ENCODE results near the gene LCA5L.
"Not testable (repeated sequence)": the region's sequence is repeated elsewhere in the genome, so short reads cannot be mapped to it uniquely, and the experiment has no call there.

The LCA5L gene

DNA sequence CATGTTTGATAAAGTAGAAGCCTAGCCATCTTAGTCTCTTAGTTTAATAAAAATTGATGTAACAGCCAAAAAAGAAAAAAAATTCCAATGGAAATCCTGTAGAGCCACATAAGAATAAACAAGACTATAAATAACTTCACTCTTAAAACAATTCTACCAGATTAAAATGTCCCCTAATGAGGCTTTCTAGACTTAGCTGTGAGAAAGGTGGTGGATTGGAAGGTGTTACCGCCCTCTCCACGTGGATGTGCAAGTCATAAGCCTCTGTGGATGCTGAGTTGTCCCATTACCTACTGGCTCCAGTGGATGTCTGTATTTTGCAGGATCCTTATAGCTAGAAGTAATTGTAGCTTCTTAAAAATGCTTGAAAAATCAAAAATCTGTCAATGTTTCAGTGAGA, 14.6 kb downstream of the LCA5L start:
- Histone ChIP-seq H3K9me3 (ENCODE audit: severe bottlenecking) (no peaks in the 10 kb centered on the region), H3K27me3 (ENCODE audit: insufficient read depth, poor library complexity, severe bottlenecking) (no peaks in the 10 kb centered on the region), H3K27ac (ENCODE audit: poor library complexity, severe bottlenecking) (no peak overlapping the region), H3K36me3 (ENCODE audit: low read depth) (no peaks in the 10 kb centered on the region), H3K4me3 (ENCODE audit: severe bottlenecking) (no peak overlapping the region), H3K4me1 (ENCODE audit: insufficient read depth, poor library complexity, severe bottlenecking) (no peaks in the 10 kb centered on the region)
- ATAC-seq (ENCODE audit: low read depth) (no peak), DNase-seq (ENCODE audit: low spot score) (no peak)
- TF ChIP-seq CTCF (IDR thresholded peaks at IDR 0.05; ENCODE audit: poor library complexity, severe bottlenecking) = no peak

- Histone ChIP-seq H3K4me1 (ENCODE audit: insufficient read depth, poor library complexity, severe bottlenecking) (no peaks in the 10 kb centered on the region), H3K36me3 (ENCODE audit: low read depth) (no peaks in the 10 kb centered on the region), H3K27ac (ENCODE audit: poor library complexity, severe bottlenecking) (no peak overlapping the region), H3K9me3 (ENCODE audit: severe bottlenecking) (no peaks in the 10 kb centered on the region), H3K27me3 (ENCODE audit: insufficient read depth, poor library complexity, severe bottlenecking) (no peaks in the 10 kb centered on the region), H3K4me3 (ENCODE audit: severe bottlenecking) (no peak overlapping the region)
- no peak for DNase-seq (ENCODE audit: low spot score)
- TF ChIP-seq CTCF (IDR thresholded peaks at IDR 0.05; ENCODE audit: poor library complexity, severe bottlenecking) = no peak
- ATAC-seq (ENCODE audit: low read depth) = no peak
Measured at GRCh38 chr21:39430457-39430856, 15.1 kb downstream of the LCA5L start.

GRCh38 chr21:39430016-39430415, 15.6 kb downstream of the LCA5L start:
- no peak for TF ChIP-seq CTCF (IDR thresholded peaks at IDR 0.05; ENCODE audit: poor library complexity, severe bottlenecking)
- H3K27ac ChIP-seq (ENCODE audit: poor library complexity, severe bottlenecking) = no peak overlapping the region
- no peak for DNase-seq (ENCODE audit: low spot score)
- no peak overlapping the region for H3K4me3 ChIP-seq (ENCODE audit: severe bottlenecking)
- no peaks in the 10 kb centered on the region for H3K36me3 ChIP-seq (ENCODE audit: low read depth)
- ATAC-seq (ENCODE audit: low read depth) = no peak
- H3K9me3 ChIP-seq (ENCODE audit: severe bottlenecking) = no peaks in the 10 kb centered on the region
- no peaks in the 10 kb centered on the region for H3K27me3 ChIP-seq (ENCODE audit: insufficient read depth, poor library complexity, severe bottlenecking)
- no peaks in the 10 kb centered on the region for H3K4me1 ChIP-seq (ENCODE audit: insufficient read depth, poor library complexity, severe bottlenecking)

- Histone ChIP-seq H3K4me1 (ENCODE audit: insufficient read depth, poor library complexity, severe bottlenecking) (no peaks in the 10 kb centered on the region), H3K9me3 (ENCODE audit: severe bottlenecking) (no peaks in the 10 kb centered on the region), H3K27me3 (ENCODE audit: insufficient read depth, poor library complexity, severe bottlenecking) (no peaks in the 10 kb centered on the region), H3K4me3 (ENCODE audit: severe bottlenecking) (no peak overlapping the region), H3K27ac (ENCODE audit: poor library complexity, severe bottlenecking) (no peak overlapping the region), H3K36me3 (ENCODE audit: low read depth) (no peaks in the 10 kb centered on the region)
- ATAC-seq (ENCODE audit: low read depth) = no peak
- DNase-seq (ENCODE audit: low spot score) = no peak
- TF ChIP-seq CTCF (IDR thresholded peaks at IDR 0.05; ENCODE audit: poor library complexity, severe bottlenecking) = no peak
Measured at GRCh38 chr21:39429445-39429844, 16.1 kb downstream of the LCA5L start.

DNA sequence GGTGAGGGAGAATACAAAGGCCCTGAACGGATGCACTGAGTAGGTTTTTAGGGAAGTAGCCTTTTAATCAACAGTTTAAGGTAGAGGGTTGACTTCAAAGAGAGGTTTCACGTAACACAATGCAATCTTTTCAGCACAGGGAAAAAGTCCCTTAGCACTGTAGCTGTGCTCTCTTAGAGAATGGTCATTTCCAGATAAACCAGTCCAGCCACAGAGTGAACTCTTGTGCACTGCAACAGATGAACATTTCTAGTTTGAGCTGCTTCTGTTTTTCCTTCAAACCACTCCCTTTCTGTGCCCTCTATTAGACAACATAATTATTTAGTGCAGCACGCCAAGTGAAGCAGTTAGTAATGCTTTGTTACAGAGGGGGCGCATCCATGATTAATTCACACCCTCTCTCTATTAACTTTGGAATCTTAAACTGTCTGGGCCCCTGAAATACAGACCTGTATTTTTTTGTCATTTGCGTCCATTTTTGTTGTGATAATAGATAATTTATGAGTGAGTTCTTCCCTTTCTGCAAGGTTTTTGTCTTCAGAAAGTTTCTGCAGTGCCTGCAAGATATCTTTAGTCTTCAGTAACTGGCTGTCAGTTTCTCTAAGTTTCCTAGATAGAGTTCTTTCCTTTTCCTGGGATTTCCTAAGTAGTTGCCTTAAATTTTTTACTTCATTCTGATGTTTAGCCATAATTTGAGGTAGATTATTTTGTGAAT, 22.9 kb downstream of the LCA5L start:
- Histone ChIP-seq H3K27me3 (ENCODE audit: insufficient read depth, poor library complexity, severe bottlenecking) (no peaks in the 10 kb centered on the region), H3K9me3 (ENCODE audit: severe bottlenecking) (no peaks in the 10 kb centered on the region), H3K4me3 (ENCODE audit: severe bottlenecking) (no peak overlapping the region), H3K4me1 (ENCODE audit: insufficient read depth, poor library complexity, severe bottlenecking) (no peaks in the 10 kb centered on the region), H3K27ac (ENCODE audit: poor library complexity, severe bottlenecking) (no peak overlapping the region), H3K36me3 (ENCODE audit: low read depth) (no peaks in the 10 kb centered on the region)
- no peak for TF ChIP-seq CTCF (IDR thresholded peaks at IDR 0.05; ENCODE audit: poor library complexity, severe bottlenecking)
- ATAC-seq (ENCODE audit: low read depth) = no peak
- no peak for DNase-seq (ENCODE audit: low spot score)

DNA sequence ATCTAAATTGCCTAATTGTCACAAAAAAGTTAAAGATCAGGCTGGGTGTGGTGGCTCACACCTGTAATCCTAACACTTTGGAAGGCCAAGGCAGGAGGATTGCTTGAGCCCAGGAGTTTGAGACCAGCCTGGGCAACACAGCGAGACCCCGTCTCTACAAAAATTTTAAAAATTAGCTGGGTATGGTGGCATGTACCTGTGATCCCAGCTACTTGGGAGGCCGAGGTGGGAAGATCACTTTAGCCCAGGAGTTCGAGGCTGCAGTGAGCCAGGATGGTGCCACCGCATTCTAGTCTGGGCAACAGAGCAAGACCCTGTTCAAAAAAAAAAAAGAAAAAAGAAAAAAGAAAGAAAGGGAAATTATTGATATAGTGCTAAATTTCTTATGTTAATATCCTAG, 26.4 kb downstream of the LCA5L start:
- H3K9me3 ChIP-seq (ENCODE audit: severe bottlenecking); DNase-seq (ENCODE audit: low spot score); H3K36me3 ChIP-seq (ENCODE audit: low read depth); H3K27ac ChIP-seq (ENCODE audit: poor library complexity, severe bottlenecking); H3K4me1 ChIP-seq (ENCODE audit: insufficient read depth, poor library complexity, severe bottlenecking); H3K4me3 ChIP-seq (ENCODE audit: severe bottlenecking); ATAC-seq (ENCODE audit: low read depth); H3K27me3 ChIP-seq (ENCODE audit: insufficient read depth, poor library complexity, severe bottlenecking): not testable (repeated sequence)

All from RWPE2 (cell line).